Keratinocyte (primary cell): ENCODE results near the gene MOB4. TPM values are rescaled to one million over a fixed set of nuclear protein-coding genes. Genes with fewer than 3 reads are reported as not detected.

Source experiments
- DNase-seq: peaks from one replicate; pipeline ENCODE4 v3.0.0-alpha.2; 2011; ENCODE audit warnings: low read depth, missing footprints, low spot score
- FAIRE-seq: peaks from 2 replicates; lab custom pipeline; 2011; peaks lifted over from hg19 to GRCh38; lab: Jason Lieb, UNC
- H2AFZ ChIP-seq: 2 replicates; pipeline ENCODE4 v1.6.0; 2012; ENCODE audit warnings: low read length, control low read depth, inconsistent platforms; ENCODE audit not compliant: control insufficient read depth
- H3K27ac ChIP-seq: 2 replicates; pipeline ENCODE4 v1.5.1; 2011; ENCODE audit warnings: low read length; ENCODE audit not compliant: control insufficient read depth, insufficient read depth
- H3K27me3 ChIP-seq: 3 replicates; pipeline ENCODE4 v1.6.0; 2011; ENCODE audit warnings: low read length; ENCODE audit not compliant: control insufficient read depth, insufficient read depth; ENCODE audit errors: extremely low read depth
- H3K36me3 ChIP-seq, 2 experiments: 2 replicates in 1 of 2; 3 replicates in 1 of 2; pipeline ENCODE4 v1.5.1; 2011; ENCODE audit warnings: low read length in 2 of 2, mild to moderate bottlenecking in 1 of 2; ENCODE audit not compliant: control insufficient read depth in 2 of 2, insufficient read depth in 2 of 2; ENCODE audit errors: extremely low read depth in 1 of 2
- H3K4me1 ChIP-seq: 3 replicates; pipeline ENCODE4 v1.5.1; 2011; ENCODE audit warnings: low read length; ENCODE audit not compliant: control insufficient read depth, insufficient read depth; ENCODE audit errors: extremely low read depth
- H3K4me2 ChIP-seq: 3 replicates; pipeline ENCODE4 v1.6.0; 2011; ENCODE audit warnings: low read depth, low read length; ENCODE audit not compliant: control insufficient read depth, insufficient read depth; ENCODE audit errors: extremely low read depth
- H3K4me3 ChIP-seq, 3 experiments: fragments of 200-600 bp in 1 of 3; sonication (generic) in 1 of 3; 2 replicates in 2 of 3; 3 replicates in 1 of 3; pipeline ENCODE4 v1.5.1; 2011 to 2016; ENCODE audit warnings: low read length in 3 of 3, mild to moderate bottlenecking in 3 of 3, control low read depth in 2 of 3, inconsistent platforms in 1 of 3, low read depth in 1 of 3, mixed read lengths in 1 of 3, mixed run types in 1 of 3, moderate library complexity in 1 of 3; ENCODE audit not compliant: control insufficient read depth in 2 of 3, insufficient read depth in 2 of 3; ENCODE audit errors: extremely low read depth in 1 of 3
- H3K79me2 ChIP-seq: 2 replicates; pipeline ENCODE4 v1.6.0; 2012; ENCODE audit warnings: low read length; ENCODE audit not compliant: control insufficient read depth, insufficient read depth
- H3K9ac ChIP-seq: 3 replicates; pipeline ENCODE4 v1.6.0; 2011; ENCODE audit warnings: low read length; ENCODE audit not compliant: control insufficient read depth, insufficient read depth; ENCODE audit errors: extremely low read depth
- H3K9me1 ChIP-seq: 3 replicates; pipeline ENCODE4 v1.6.0; 2011; ENCODE audit warnings: low read length; ENCODE audit not compliant: control insufficient read depth, insufficient read depth; ENCODE audit errors: extremely low read depth
- H3K9me3 ChIP-seq: 2 replicates; pipeline ENCODE4 v1.5.1; 2012; ENCODE audit warnings: low read depth, low read length; ENCODE audit not compliant: control insufficient read depth
- H4K20me1 ChIP-seq: 3 replicates; pipeline ENCODE4 v1.6.0; 2011; ENCODE audit warnings: low read length; ENCODE audit not compliant: control insufficient read depth, insufficient read depth; ENCODE audit errors: extremely low read depth
- CTCF ChIP-seq, 3 experiments: IDR thresholded peaks in 1 of 3; conservative IDR thresholded peaks in 1 of 3; optimal IDR thresholded peaks in 1 of 3; 2 replicates in 2 of 3; 3 replicates in 1 of 3; pipeline versions ENCODE3 to v1.5.1; 2011; ENCODE audit warnings: low read length in 3 of 3, mild to moderate bottlenecking in 3 of 3, moderate library complexity in 2 of 3, control low read depth in 1 of 3, inconsistent platforms in 1 of 3; ENCODE audit not compliant: insufficient read depth in 2 of 3; ENCODE audit errors: extremely low read depth in 1 of 3
- EZH2 ChIP-seq: IDR thresholded peaks from one replicate; pipeline ENCODE4 v1.6.1; 2012; ENCODE audit warnings: inconsistent platforms, mild to moderate bottlenecking, low read length, moderate library complexity
- dilution Hi-C: fragments of 300-500 bp; cut with MboI; formaldehyde crosslinking; loops from one replicate; pipeline ENCODE4 v1.7.0; 2020; ENCODE audit warnings: low sequenced_read_pairs; ENCODE audit not compliant: extremely low pct_ligation_motif_present
- polyA plus RNA-seq, 5 experiments: library from polyadenylated mRNA; depleted of rRNA in 3 of 5; stranded (reverse) in 3 of 5; stranded (forward) in 1 of 5; unstranded in 1 of 5; fragments of >200 nt; gene quantifications; 1 replicate in 1 of 5; 2 replicates in 3 of 5; 3 replicates in 1 of 5; pipeline versions ENCODE4 v1.2.1 to v1.2.3, GENCODE V29; 2011 to 2012; ENCODE audit warnings: missing spikeins in 2 of 5, low read depth in 1 of 5, low replicate concordance in 1 of 5

MOB4 gene
- polyA plus RNA-seq, 1 donor (not counting 4 experiments of a cell fraction or from before 2014, with no cell fraction given) = 53.6 TPM

- FAIRE-seq (no peak), DNase-seq (no peak)
- Histone ChIP-seq H3K9ac (peak overlapping the region; percentile 94), H3K4me3 (peak overlapping the region; percentile 69 to 93 (median 78)), H3K27me3 (no peaks in the 10 kb centered on the region), H3K79me2 (peaks cover 65% of the 10 kb centered on the region), H3K4me2 (peak overlapping the region; percentile 83), H3K9me3 (no peaks in the 10 kb centered on the region), H3K36me3 (no peaks in the 10 kb centered on the region), H3K9me1 (no peaks in the 10 kb centered on the region), H4K20me1 (peaks cover 5% of the 10 kb centered on the region), H3K4me1 (peaks cover 13% of the 10 kb centered on the region), H2AFZ (no peak overlapping the region), H3K27ac (peak overlapping the region; percentile 14)
- TF ChIP-seq EZH2 = no peak
- no peak for TF ChIP-seq CTCF (optimal IDR thresholded peaks at IDR 0.05 in 1 of 3, IDR thresholded peaks at IDR 0.05 in 1 of 3, conservative IDR thresholded peaks at IDR 0.05 in 1 of 3; ENCODE audit: extremely low read depth in 1 of 3, insufficient read depth in 2 of 3, low read length in 3 of 3)
- dilution Hi-C loops = no loop called here
Measured at GRCh38 chr2:197517150-197517549, 1.3 kb downstream of the MOB4 start.

DNA sequence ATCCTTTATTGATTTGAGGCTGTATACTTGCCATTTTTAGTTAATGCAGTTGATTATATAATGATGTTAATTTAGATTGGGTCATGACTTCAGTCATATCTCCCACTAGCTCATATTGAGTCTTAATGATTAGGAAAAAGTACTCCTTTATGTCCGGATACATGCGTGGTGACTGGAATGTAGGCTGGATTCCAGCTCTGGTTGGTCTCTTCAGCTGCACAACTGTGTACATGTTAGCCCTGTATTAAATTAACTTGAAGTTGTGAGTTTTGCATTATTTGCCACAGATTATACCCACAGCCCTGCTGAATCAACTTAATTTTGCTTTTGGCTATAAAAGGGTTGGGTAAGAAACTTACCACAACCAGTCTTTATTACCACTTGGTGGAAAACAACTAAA lies 22.5 kb downstream of the MOB4 start:
- no peaks in the 10 kb centered on the region for H3K27me3 ChIP-seq
- H3K4me2 ChIP-seq = no peak overlapping the region
- H3K79me2 ChIP-seq = peaks cover 26% of the 10 kb centered on the region
- H3K9me3 ChIP-seq = no peaks in the 10 kb centered on the region
- no peak overlapping the region for H3K4me3 ChIP-seq
- no peaks in the 10 kb centered on the region for H4K20me1 ChIP-seq
- H2AFZ ChIP-seq = no peak overlapping the region
- H3K9ac ChIP-seq = no peak overlapping the region
- H3K27ac ChIP-seq = no peak overlapping the region
- H3K4me1 ChIP-seq = no peaks in the 10 kb centered on the region
- H3K9me1 ChIP-seq = no peaks in the 10 kb centered on the region
- no peak for DNase-seq
- TF ChIP-seq CTCF (optimal IDR thresholded peaks at IDR 0.05 in 1 of 3, IDR thresholded peaks at IDR 0.05 in 1 of 3, conservative IDR thresholded peaks at IDR 0.05 in 1 of 3; ENCODE audit: extremely low read depth in 1 of 3, insufficient read depth in 2 of 3, low read length in 3 of 3) = no peak
- TF ChIP-seq EZH2 = no peak
- no peak for FAIRE-seq
- dilution Hi-C loops = no loop called here
- H3K36me3 ChIP-seq = peaks cover 15 to 18% of the 10 kb centered on the region in 2 experiments
